Naive thymus-derived CD4-positive, alpha-beta T cell (primary cell): Measurements from ENCODE around the gene PMEL. TPM values are rescaled to one million over a fixed set of nuclear protein-coding genes. Genes with fewer than 3 reads are reported as not detected.
"Not testable (repeated sequence)": the region's sequence is repeated elsewhere in the genome, so short reads cannot be mapped to it uniquely, and the experiment has no call there.

Experiments
- ATAC-seq: fragments of 150-1000 bp; cut with Tn5 transposase; 2 replicates; pipeline ENCODE4 v1.10.0; 2021; ENCODE audit warnings: mild to moderate bottlenecking, moderate library complexity
- CTCF ChIA-PET: fragments of 350-600 bp; sonication (Branson Sonifier 250); formaldehyde crosslinking; loops from one replicate; lab custom pipeline; 2021; ENCODE audit warnings: antibody characterized with exemption; lab: Charles Lee
- POLR2A ChIA-PET: fragments of 350-600 bp; sonication (Branson Sonifier 250); formaldehyde crosslinking; loops from one replicate; lab custom pipeline; 2021; ENCODE audit warnings: antibody characterized with exemption, inconsistent platforms; lab: Charles Lee
- DNase-seq, 9 donors: peaks; one replicate each; pipeline versions ENCODE4 v3.0.0 to v3.0.0-alpha.2; 2020 to 2022; ENCODE audit warnings: mixed read lengths in 1 of 9
- H3K27ac ChIP-seq: one replicate; pipeline ENCODE4 v1.7.0; 2013; ENCODE audit warnings: mild to moderate bottlenecking, low read depth, low read length, moderate library complexity
- H3K27me3 ChIP-seq, 2 donors: one replicate each; pipeline ENCODE4 v1.7.0; 2013; ENCODE audit warnings: low read length in 2 of 2, mild to moderate bottlenecking in 2 of 2, moderate library complexity in 2 of 2; ENCODE audit not compliant: control insufficient read depth in 2 of 2, insufficient read depth in 2 of 2
- H3K36me3 ChIP-seq, 3 experiments: 1 replicate in 2 of 3; 2 replicates in 1 of 3; pipeline ENCODE4 v1.7.0; 2013; ENCODE audit warnings: low read length in 3 of 3, mild to moderate bottlenecking in 3 of 3, moderate library complexity in 1 of 3; ENCODE audit not compliant: insufficient read depth in 3 of 3, control insufficient read depth in 2 of 3
- H3K4me1 ChIP-seq, 2 donors: one replicate each; pipeline ENCODE4 v1.7.0; 2013; ENCODE audit warnings: low read length in 2 of 2, mild to moderate bottlenecking in 2 of 2, moderate library complexity in 1 of 2; ENCODE audit not compliant: control insufficient read depth in 2 of 2, insufficient read depth in 2 of 2
- H3K4me3 ChIP-seq: 2 replicates; pipeline ENCODE4 v1.7.0; 2013; ENCODE audit warnings: mild to moderate bottlenecking, low read length
- H3K9me3 ChIP-seq, 3 experiments: 1 replicate in 2 of 3; 2 replicates in 1 of 3; pipeline ENCODE4 v1.7.0; 2013; ENCODE audit warnings: low read length in 3 of 3; ENCODE audit not compliant: control insufficient read depth in 2 of 3
- H3K27ac Mint-ChIP-seq, 9 donors: one replicate each; pipeline ENCODE4 v1.8.0; 2020 to 2022; ENCODE audit warnings: mixed read lengths in 9 of 9, mild to moderate bottlenecking in 8 of 9, moderate library complexity in 5 of 9, inconsistent platforms in 2 of 9
- H3K27me3 Mint-ChIP-seq, 5 donors: one replicate each; pipeline ENCODE4 v1.8.0; 2021 to 2022; ENCODE audit warnings: mixed read lengths in 5 of 5, mild to moderate bottlenecking in 1 of 5
- H3K36me3 Mint-ChIP-seq, 5 donors: one replicate each; pipeline ENCODE4 v1.8.0; 2020 to 2022; ENCODE audit warnings: mixed read lengths in 5 of 5, mild to moderate bottlenecking in 3 of 5, inconsistent platforms in 1 of 5
- H3K4me1 Mint-ChIP-seq, 7 donors: one replicate each; pipeline ENCODE4 v1.8.0; 2020 to 2022; ENCODE audit warnings: mixed read lengths in 7 of 7, mild to moderate bottlenecking in 3 of 7, inconsistent platforms in 1 of 7
- H3K4me3 Mint-ChIP-seq, 10 donors: one replicate each; pipeline ENCODE4 v1.8.0; 2020 to 2022; ENCODE audit warnings: mild to moderate bottlenecking in 10 of 10, mixed read lengths in 10 of 10, moderate library complexity in 6 of 10, inconsistent platforms in 2 of 10
- H3K9me3 Mint-ChIP-seq, 11 donors: one replicate each; pipeline ENCODE4 v1.8.0; 2020 to 2022; ENCODE audit warnings: mixed read lengths in 11 of 11, mild to moderate bottlenecking in 4 of 11, inconsistent platforms in 1 of 11, moderate library complexity in 1 of 11
- intact Hi-C, 2 donors: fragments of 100-400 bp; cut with micrococcal nuclease; formaldehyde crosslinking; loops; one replicate each; pipeline ENCODE4 v1.15.1; 2023
- polyA plus RNA-seq, 2 donors: library from polyadenylated mRNA; unstranded; fragments of 300-500 nt; fragmentation: Illumina TruSeq; gene quantifications; one replicate each; pipeline ENCODE4 v1.2.3, GENCODE V29; 2021
- total RNA-seq, 6 experiments: library from RNA in 5 of 6; stranded (reverse) in 5 of 6; gene quantifications; 1 replicate in 5 of 6; 2 replicates in 1 of 6; pipeline ENCODE4 v1.2.3 and lab custom pipeline; 2021 to 2026

The PMEL gene
- total and polyA plus RNA-seq, 7 experiments from 2014 or later = 0.09 to 0.57 TPM; not detected in 5

DNA sequence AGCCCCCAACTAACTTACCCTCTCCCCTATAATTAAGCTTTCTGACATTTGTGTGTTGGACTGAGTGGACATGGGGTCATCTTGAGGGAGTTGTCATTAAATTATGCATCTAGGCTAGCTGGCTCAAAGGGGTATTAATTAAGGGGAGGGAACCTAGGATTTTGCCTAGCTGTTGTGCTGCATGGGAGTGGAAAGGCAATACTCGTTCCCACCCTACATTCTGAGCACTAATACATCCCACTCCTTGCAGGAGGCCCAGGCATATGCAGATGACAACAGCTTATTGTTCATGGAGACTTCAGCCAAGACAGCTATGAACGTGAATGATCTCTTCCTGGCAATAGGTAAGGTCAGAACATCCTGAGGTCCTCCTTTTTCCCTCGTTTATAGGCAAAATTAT, 25.3 kb upstream of the PMEL start:
- Histone ChIP-seq H3K4me1 (no peaks in the 10 kb centered on the region), H3K27me3 (no peaks in the 10 kb centered on the region), H3K36me3 (peaks cover 11 to 71% (median 19%) of the 10 kb centered on the region in 3 experiments), H3K9me3 (no peaks in the 10 kb centered on the region), H3K27ac (no peak overlapping the region), H3K4me3 (no peak overlapping the region)
- H3K36me3 Mint-ChIP-seq = peaks cover 0 to 37% (median 20%) of the 10 kb centered on the region in 5 donors
- peak overlapping the region in 2 of 9 donors; percentile 34 to 40 for H3K27ac Mint-ChIP-seq
- ChIA-PET POLR2A (interaction anchor here (1.2 to 2.2 kb wide), 3 partner anchors 17 to 301 kb away, joined by 3 to 8 read pairs (median 4); partner anchors contain the start of gene RAB5B), CTCF (interaction anchor here (0.7 to 1.1 kb wide), 3 partner anchors 38 to 171 kb away, joined by 3 to 6 read pairs (median 3); no protein-coding TSS in a partner anchor)
- H3K27me3 Mint-ChIP-seq = peaks cover 0 to under 1% (median 0%) of the 10 kb centered on the region in 5 donors
- H3K4me3 Mint-ChIP-seq = no peak overlapping the region
- intact Hi-C loops = no loop called here
- no peaks in the 10 kb centered on the region for H3K9me3 Mint-ChIP-seq
- H3K4me1 Mint-ChIP-seq = peaks cover 2 to 13% (median 3%) of the 10 kb centered on the region in 7 donors
- ATAC-seq = no peak
- no peak for DNase-seq

DNA sequence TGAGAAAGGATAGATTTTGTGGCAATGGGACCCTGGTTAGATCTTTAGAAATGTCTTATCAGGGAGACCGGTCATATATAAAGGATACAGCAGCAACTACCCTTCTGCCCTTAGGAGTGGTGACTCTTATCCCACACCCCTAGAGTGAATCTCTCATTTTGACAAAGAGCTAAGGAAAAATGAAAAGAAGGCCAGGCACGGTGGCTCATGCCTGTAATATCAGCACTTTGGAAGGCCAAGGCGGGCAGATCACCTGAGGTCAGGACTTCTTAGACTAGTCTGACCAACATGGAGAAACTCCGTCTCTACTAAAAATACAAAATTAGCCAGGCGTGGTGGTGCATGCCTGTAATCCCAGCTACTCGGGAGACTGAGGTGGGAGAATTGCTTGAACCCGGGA, 20.1 kb upstream of the PMEL start:
- H3K36me3 Mint-ChIP-seq = peaks cover 0 to 35% (median 12%) of the 10 kb centered on the region in 5 donors
- intact Hi-C loops = not testable (repeated sequence)

DNA sequence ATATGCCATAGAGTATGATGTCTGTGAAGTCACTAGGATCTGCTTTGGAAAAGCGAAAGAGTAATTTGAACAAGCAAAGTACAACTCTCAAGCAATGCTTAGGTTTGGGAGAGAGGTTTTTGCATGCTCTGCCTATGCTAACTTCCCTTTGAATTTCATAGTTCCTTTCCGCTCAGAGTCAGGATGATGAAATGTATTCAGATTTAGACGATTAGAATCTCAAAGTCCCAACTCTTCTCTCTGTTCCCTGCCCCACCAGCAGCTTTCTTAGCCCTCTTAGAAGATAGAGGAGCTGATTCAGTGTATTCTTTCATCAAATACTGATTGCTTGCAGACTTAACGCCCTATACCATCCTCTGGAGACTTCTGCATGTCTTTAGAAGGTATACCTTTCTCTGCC, 19.5 kb upstream of the PMEL start:
- Mint-ChIP-seq H3K36me3 (peaks cover 0 to 31% (median 7%) of the 10 kb centered on the region in 5 donors), H3K4me3 (no peak overlapping the region), H3K27ac (peak overlapping the region in 1 of 9 donors; percentile 20), H3K4me1 (peaks cover under 1 to 17% (median 8%) of the 10 kb centered on the region in 7 donors), H3K9me3 (no peaks in the 10 kb centered on the region), H3K27me3 (no peaks in the 10 kb centered on the region)
- H3K4me3 ChIP-seq = no peak overlapping the region
- no peaks in the 10 kb centered on the region for H3K27me3 ChIP-seq
- H3K4me1 ChIP-seq = no peaks in the 10 kb centered on the region
- no peak overlapping the region for H3K27ac ChIP-seq
- peaks cover 2 to 54% (median 16%) of the 10 kb centered on the region in 3 experiments for H3K36me3 ChIP-seq
- ATAC-seq = no peak
- no peak for DNase-seq
- CTCF ChIA-PET = interaction anchor here (0.7 to 4.0 kb wide), 3 partner anchors 10 to 156 kb away, joined by 3 to 27 read pairs (median 3); partner anchors contain the start of gene DNAJC14
- POLR2A ChIA-PET = interaction anchor here (1.2 to 5.6 kb wide), 4 partner anchors 10 to 155 kb away, joined by 3 to 36 read pairs (median 6); partner anchors contain the start of genes DNAJC14 and RAB5B
- no peaks in the 10 kb centered on the region for H3K9me3 ChIP-seq
- intact Hi-C loops = no loop called here

More for the DNA sequence above, 20.1 kb upstream of the PMEL start:
- peaks cover 8 to 55% (median 13%) of the 10 kb centered on the region in 3 experiments for H3K36me3 ChIP-seq
- POLR2A ChIA-PET = interaction anchor here (1.0 to 5.6 kb wide), 3 partner anchors 10 to 27 kb away, joined by 3 to 36 read pairs (median 3); partner anchors contain the start of gene RAB5B
- not testable (repeated sequence) for H3K4me1 ChIP-seq, DNase-seq, H3K9me3 ChIP-seq, H3K27me3 Mint-ChIP-seq, H3K27me3 ChIP-seq, H3K9me3 Mint-ChIP-seq, H3K4me3 ChIP-seq, H3K27ac ChIP-seq, ATAC-seq, H3K4me3 Mint-ChIP-seq
- CTCF ChIA-PET = interaction anchor here (0.7 to 4.0 kb wide), 3 partner anchors 10 to 174 kb away, joined by 3 to 27 read pairs (median 3); partner anchors contain the start of gene DNAJC14
- Mint-ChIP-seq H3K4me1 (peaks cover 0 to 12% (median 6%) of the 10 kb centered on the region in 7 donors), H3K27ac (peak overlapping the region in 2 of 9 donors; percentile 19 to 21)

- Histone ChIP-seq H3K27me3 (no peaks in the 10 kb centered on the region), H3K4me1 (no peaks in the 10 kb centered on the region), H3K36me3 (peaks cover 0 to 54% (median 15%) of the 10 kb centered on the region in 3 experiments), H3K27ac (no peak overlapping the region), H3K4me3 (no peak overlapping the region), H3K9me3 (no peaks in the 10 kb centered on the region)
- Mint-ChIP-seq H3K4me1 (peaks cover 6 to 21% (median 12%) of the 10 kb centered on the region in 7 donors), H3K27me3 (no peaks in the 10 kb centered on the region), H3K4me3 (no peak overlapping the region), H3K9me3 (no peaks in the 10 kb centered on the region), H3K27ac (no peak overlapping the region), H3K36me3 (peaks cover 0 to 28% (median 5%) of the 10 kb centered on the region in 5 donors)
- ATAC-seq (no peak), DNase-seq (no peak)
- ChIA-PET POLR2A (interaction anchor here (1.0 to 5.6 kb wide), 5 partner anchors 10 to 155 kb away, joined by 3 to 36 read pairs (median 5); partner anchors contain the start of genes DNAJC14 and RAB5B), CTCF (interaction anchor here (1.2 to 4.0 kb wide), 4 partner anchors 9 to 29 kb away, joined by 3 to 27 read pairs (median 5); partner anchors contain the start of gene RAB5B)
- intact Hi-C loops = no loop called here
These were observed 19.0 kb upstream of the PMEL start for GRCh38 chr12:55984861-55985260.

GRCh38 chr12:55983232-55983842, 17.5 kb upstream of the PMEL start:
- H3K27me3 Mint-ChIP-seq = no peaks in the 10 kb centered on the region
- no peak overlapping the region for H3K4me3 Mint-ChIP-seq
- H3K4me1 Mint-ChIP-seq = peaks cover 8 to 33% (median 24%) of the 10 kb centered on the region in 7 donors
- peaks cover 0 to 46% (median 11%) of the 10 kb centered on the region in 3 experiments for H3K36me3 ChIP-seq
- no peak overlapping the region for H3K27ac ChIP-seq
- no peaks in the 10 kb centered on the region for H3K9me3 Mint-ChIP-seq
- intact Hi-C loops = no loop called here
- H3K36me3 Mint-ChIP-seq = peaks cover 0 to 26% (median 2%) of the 10 kb centered on the region in 5 donors
- H3K27ac Mint-ChIP-seq = peak overlapping the region in 1 of 9 donors; percentile 43
- ChIA-PET CTCF (interaction anchor here (0.7 to 4.0 kb wide), 5 partner anchors 9 to 266 kb away, joined by 3 to 27 read pairs (median 4); partner anchors contain the start of gene RAB5B), POLR2A (interaction anchor here (1.0 to 5.6 kb wide), 4 partner anchors 9 to 165 kb away, joined by 3 to 36 read pairs (median 4); partner anchors contain the start of genes ORMDL2, RAB5B and SARNP)
- ATAC-seq (no peak), DNase-seq (no peak)
- H3K27me3 ChIP-seq = no peaks in the 10 kb centered on the region
- no peak overlapping the region for H3K4me3 ChIP-seq
- H3K4me1 ChIP-seq = no peaks in the 10 kb centered on the region
- H3K9me3 ChIP-seq = no peaks in the 10 kb centered on the region

GRCh38 chr12:55982319-55982936, 16.6 kb upstream of the PMEL start:
- Mint-ChIP-seq H3K36me3 (peaks cover 0 to 28% (median 3%) of the 10 kb centered on the region in 5 donors), H3K27me3 (no peaks in the 10 kb centered on the region), H3K4me3 (no peak overlapping the region), H3K27ac (peak overlapping the region in 1 of 9 donors; percentile 84), H3K4me1 (peaks cover 15 to 42% (median 32%) of the 10 kb centered on the region in 7 donors), H3K9me3 (no peaks in the 10 kb centered on the region)
- ChIA-PET CTCF (interaction anchor here (0.6 to 1.1 kb wide), 6 partner anchors 12 to 244 kb away, joined by 3 to 5 read pairs (median 3); partner anchors contain the start of genes DGKA and ZC3H10), POLR2A (interaction anchor here (1.0 to 5.6 kb wide), 4 partner anchors 8 to 164 kb away, joined by 3 to 36 read pairs (median 4); partner anchors contain the start of genes ORMDL2, RAB5B and SARNP)
- DNase-seq (no peak), ATAC-seq (no peak)
- Histone ChIP-seq H3K36me3 (peaks cover 0 to 42% (median 11%) of the 10 kb centered on the region in 3 experiments), H3K4me3 (no peak overlapping the region), H3K27ac (no peak overlapping the region), H3K27me3 (no peaks in the 10 kb centered on the region), H3K9me3 (no peaks in the 10 kb centered on the region), H3K4me1 (no peaks in the 10 kb centered on the region)
- intact Hi-C loops = no loop called here
